ENCODE data around the gene NPPC.

Gene NPPC

GRCh38 chr2:231926180-231926741 is at the start of gene NPPC (continued):
- TF ChIP-seq ZNF239 (tag by site-specific recombination; IDR thresholded peaks at IDR 0.05) (no peak), ZBTB10 (tag by site-specific recombination; IDR thresholded peaks at IDR 0.05) (0 out of 2 replicates have a peak, but pooled peaks have one; percentile 55), OVOL3 (tag by site-specific recombination; IDR thresholded peaks at IDR 0.05) (no peak), SP3 (tag by site-specific recombination; IDR thresholded peaks at IDR 0.05) (peak; percentile 52), ZNF223 (tag by site-specific recombination; IDR thresholded peaks at IDR 0.05) (no peak), ZNF548 (tag by site-specific recombination; IDR thresholded peaks at IDR 0.05) (no peak), SCRT2 (tag by site-specific recombination; IDR thresholded peaks at IDR 0.05) (no peak), ZNF561 (tag by site-specific recombination; IDR thresholded peaks at IDR 0.05; ENCODE audit: borderline replicate concordance) (0 out of 2 replicates have a peak, but pooled peaks have one; percentile 58), OSR2 (tag by site-specific recombination; IDR thresholded peaks at IDR 0.05) (no peak), ZNF157 (tag by site-specific recombination; IDR thresholded peaks at IDR 0.05) (no peak), ZNF114 (tag by site-specific recombination; IDR thresholded peaks at IDR 0.05) (no peak), IKZF3 (tag by site-specific recombination; IDR thresholded peaks at IDR 0.05) (0 out of 2 replicates have a peak, but pooled peaks have one; percentile 35), ZNF221 (tag by site-specific recombination; IDR thresholded peaks at IDR 0.05; ENCODE audit: borderline replicate concordance) (0 out of 2 replicates have a peak, but pooled peaks have one; percentile 43), ZBTB17 (tag by site-specific recombination; IDR thresholded peaks at IDR 0.05) (peak; percentile 90), WT1 (tag by site-specific recombination; IDR thresholded peaks at IDR 0.05) (no peak; the same call in 1 of the 2 replicates), ZNF248 (tag by site-specific recombination; IDR thresholded peaks at IDR 0.05) (no peak), GLIS2 (tag by site-specific recombination; IDR thresholded peaks at IDR 0.05) (peak; percentile 81), ZNF629 (tag by site-specific recombination; IDR thresholded peaks at IDR 0.05) (peak; percentile 64), ZNF558 (tag by site-specific recombination; IDR thresholded peaks at IDR 0.05) (no peak), ZNF155 (tag by site-specific recombination; IDR thresholded peaks at IDR 0.05) (no peak), ZSCAN30 (tag by site-specific recombination; IDR thresholded peaks at IDR 0.05) (peak; percentile 63), ZNF501 (tag by site-specific recombination; IDR thresholded peaks at IDR 0.05) (no peak), ZNF785 (tag by site-specific recombination; IDR thresholded peaks at IDR 0.05) (no peak), ZNF514 (tag by site-specific recombination; IDR thresholded peaks at IDR 0.05) (no peak), ZNF202 (tag by site-specific recombination; IDR thresholded peaks at IDR 0.05; ENCODE audit: borderline replicate concordance) (no peak), EGR2 (tag by site-specific recombination; IDR thresholded peaks at IDR 0.05; ENCODE audit: low read depth) (0 out of 2 replicates have a peak, but pooled peaks have one; percentile 1)
- TF ChIP-seq, protein P1, sequence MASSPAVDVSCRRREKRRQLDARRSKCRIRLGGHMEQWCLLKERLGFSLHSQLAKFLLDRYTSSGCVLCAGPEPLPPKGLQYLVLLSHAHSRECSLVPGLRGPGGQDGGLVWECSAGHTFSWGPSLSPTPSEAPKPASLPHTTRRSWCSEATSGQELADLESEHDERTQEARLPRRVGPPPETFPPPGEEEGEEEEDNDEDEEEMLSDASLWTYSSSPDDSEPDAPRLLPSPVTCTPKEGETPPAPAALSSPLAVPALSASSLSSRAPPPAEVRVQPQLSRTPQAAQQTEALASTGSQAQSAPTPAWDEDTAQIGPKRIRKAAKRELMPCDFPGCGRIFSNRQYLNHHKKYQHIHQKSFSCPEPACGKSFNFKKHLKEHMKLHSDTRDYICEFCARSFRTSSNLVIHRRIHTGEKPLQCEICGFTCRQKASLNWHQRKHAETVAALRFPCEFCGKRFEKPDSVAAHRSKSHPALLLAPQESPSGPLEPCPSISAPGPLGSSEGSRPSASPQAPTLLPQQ (tag by site-specific recombination; IDR thresholded peaks at IDR 0.05): no peak
- TF ChIP-seq, protein P2, sequence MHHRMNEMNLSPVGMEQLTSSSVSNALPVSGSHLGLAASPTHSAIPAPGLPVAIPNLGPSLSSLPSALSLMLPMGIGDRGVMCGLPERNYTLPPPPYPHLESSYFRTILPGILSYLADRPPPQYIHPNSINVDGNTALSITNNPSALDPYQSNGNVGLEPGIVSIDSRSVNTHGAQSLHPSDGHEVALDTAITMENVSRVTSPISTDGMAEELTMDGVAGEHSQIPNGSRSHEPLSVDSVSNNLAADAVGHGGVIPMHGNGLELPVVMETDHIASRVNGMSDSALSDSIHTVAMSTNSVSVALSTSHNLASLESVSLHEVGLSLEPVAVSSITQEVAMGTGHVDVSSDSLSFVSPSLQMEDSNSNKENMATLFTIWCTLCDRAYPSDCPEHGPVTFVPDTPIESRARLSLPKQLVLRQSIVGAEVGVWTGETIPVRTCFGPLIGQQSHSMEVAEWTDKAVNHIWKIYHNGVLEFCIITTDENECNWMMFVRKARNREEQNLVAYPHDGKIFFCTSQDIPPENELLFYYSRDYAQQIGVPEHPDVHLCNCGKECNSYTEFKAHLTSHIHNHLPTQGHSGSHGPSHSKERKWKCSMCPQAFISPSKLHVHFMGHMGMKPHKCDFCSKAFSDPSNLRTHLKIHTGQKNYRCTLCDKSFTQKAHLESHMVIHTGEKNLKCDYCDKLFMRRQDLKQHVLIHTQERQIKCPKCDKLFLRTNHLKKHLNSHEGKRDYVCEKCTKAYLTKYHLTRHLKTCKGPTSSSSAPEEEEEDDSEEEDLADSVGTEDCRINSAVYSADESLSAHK (tag by site-specific recombination; IDR thresholded peaks at IDR 0.05): no peak
- TF ChIP-seq, protein P3, sequence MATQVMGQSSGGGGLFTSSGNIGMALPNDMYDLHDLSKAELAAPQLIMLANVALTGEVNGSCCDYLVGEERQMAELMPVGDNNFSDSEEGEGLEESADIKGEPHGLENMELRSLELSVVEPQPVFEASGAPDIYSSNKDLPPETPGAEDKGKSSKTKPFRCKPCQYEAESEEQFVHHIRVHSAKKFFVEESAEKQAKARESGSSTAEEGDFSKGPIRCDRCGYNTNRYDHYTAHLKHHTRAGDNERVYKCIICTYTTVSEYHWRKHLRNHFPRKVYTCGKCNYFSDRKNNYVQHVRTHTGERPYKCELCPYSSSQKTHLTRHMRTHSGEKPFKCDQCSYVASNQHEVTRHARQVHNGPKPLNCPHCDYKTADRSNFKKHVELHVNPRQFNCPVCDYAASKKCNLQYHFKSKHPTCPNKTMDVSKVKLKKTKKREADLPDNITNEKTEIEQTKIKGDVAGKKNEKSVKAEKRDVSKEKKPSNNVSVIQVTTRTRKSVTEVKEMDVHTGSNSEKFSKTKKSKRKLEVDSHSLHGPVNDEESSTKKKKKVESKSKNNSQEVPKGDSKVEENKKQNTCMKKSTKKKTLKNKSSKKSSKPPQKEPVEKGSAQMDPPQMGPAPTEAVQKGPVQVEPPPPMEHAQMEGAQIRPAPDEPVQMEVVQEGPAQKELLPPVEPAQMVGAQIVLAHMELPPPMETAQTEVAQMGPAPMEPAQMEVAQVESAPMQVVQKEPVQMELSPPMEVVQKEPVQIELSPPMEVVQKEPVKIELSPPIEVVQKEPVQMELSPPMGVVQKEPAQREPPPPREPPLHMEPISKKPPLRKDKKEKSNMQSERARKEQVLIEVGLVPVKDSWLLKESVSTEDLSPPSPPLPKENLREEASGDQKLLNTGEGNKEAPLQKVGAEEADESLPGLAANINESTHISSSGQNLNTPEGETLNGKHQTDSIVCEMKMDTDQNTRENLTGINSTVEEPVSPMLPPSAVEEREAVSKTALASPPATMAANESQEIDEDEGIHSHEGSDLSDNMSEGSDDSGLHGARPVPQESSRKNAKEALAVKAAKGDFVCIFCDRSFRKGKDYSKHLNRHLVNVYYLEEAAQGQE (tag by site-specific recombination; IDR thresholded peaks at IDR 0.05): no peak
- TF ChIP-seq, protein P4, sequence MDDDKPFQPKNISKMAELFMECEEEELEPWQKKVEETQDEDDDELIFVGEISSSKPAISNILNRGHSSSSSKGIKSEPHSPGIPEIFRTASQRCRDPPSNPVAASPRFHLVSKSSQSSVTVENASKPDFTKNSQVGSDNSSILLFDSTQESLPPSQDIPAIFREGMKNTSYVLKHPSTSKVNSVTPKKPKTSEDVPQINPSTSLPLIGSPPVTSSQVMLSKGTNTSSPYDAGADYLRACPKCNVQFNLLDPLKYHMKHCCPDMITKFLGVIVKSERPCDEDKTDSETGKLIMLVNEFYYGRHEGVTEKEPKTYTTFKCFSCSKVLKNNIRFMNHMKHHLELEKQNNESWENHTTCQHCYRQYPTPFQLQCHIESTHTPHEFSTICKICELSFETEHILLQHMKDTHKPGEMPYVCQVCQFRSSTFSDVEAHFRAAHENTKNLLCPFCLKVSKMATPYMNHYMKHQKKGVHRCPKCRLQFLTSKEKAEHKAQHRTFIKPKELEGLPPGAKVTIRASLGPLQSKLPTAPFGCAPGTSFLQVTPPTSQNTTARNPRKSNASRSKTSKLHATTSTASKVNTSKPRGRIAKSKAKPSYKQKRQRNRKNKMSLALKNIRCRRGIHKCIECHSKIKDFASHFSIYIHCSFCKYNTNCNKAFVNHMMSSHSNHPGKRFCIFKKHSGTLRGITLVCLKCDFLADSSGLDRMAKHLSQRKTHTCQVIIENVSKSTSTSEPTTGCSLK (tag by site-specific recombination; IDR thresholded peaks at IDR 0.05): no peak

Measured in HEK293 (cell line).